OCI-LY7 (cell line): ENCODE data around the gene NTMT1.

Experiments
- EZH2phosphoT487 ChIP-seq: fragments of 200-600 bp; sonication (generic); IDR thresholded peaks from 2 replicates; pipeline ENCODE4 v1.6.1; 2018; ENCODE audit warnings: low read depth, borderline replicate concordance, mild to moderate bottlenecking, mixed run types, antibody characterized with exemption, low read length, moderate library complexity, mixed read lengths
- TF ChIP-seq, protein P1 (sequence below): fragments of 200-600 bp; sonication (generic); conservative IDR thresholded peaks from 2 replicates; pipeline ENCODE4 v1.5.1; 2014; ENCODE audit warnings: mild to moderate bottlenecking, antibody characterized with exemption, low read length, moderate library complexity, mixed read lengths

DNA sequence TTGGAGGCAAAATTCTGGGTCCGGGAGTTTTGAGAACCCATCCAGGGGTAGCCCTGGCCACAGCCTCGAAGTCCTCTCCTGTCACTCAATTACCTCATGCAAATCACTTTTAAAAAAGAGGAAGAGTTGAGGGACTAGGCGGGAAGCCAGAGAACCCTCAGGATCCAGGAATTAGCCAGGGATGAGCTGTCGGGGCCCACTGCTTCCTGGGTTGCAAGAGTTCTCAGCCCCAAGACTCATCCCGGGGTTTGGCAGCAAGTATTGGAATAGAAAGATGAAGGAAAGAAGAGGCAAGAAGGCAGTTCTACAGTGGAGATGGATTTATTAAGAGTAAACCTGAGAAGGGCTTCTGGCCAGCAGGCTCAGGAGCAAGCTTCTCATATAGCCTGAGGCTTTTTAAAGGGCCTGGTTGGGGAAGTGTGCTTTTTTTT lies 30.6 kb upstream of the NTMT1 start:
- TF ChIP-seq, protein P1, sequence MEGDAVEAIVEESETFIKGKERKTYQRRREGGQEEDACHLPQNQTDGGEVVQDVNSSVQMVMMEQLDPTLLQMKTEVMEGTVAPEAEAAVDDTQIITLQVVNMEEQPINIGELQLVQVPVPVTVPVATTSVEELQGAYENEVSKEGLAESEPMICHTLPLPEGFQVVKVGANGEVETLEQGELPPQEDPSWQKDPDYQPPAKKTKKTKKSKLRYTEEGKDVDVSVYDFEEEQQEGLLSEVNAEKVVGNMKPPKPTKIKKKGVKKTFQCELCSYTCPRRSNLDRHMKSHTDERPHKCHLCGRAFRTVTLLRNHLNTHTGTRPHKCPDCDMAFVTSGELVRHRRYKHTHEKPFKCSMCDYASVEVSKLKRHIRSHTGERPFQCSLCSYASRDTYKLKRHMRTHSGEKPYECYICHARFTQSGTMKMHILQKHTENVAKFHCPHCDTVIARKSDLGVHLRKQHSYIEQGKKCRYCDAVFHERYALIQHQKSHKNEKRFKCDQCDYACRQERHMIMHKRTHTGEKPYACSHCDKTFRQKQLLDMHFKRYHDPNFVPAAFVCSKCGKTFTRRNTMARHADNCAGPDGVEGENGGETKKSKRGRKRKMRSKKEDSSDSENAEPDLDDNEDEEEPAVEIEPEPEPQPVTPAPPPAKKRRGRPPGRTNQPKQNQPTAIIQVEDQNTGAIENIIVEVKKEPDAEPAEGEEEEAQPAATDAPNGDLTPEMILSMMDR = no peak
- TF ChIP-seq EZH2phosphoT487 = no peak
